DND-41 (cell line): ENCODE data around the gene GPR39.

ENCODE experiments used
- ATAC-seq: fragments of 200-7000 bp; cut with Tn5 transposase; 3 replicates; pipeline ENCODE4 v1.9.1; 2021; ENCODE audit warnings: low read depth; ENCODE audit not compliant: insufficient read depth
- DNase-seq: peaks from one replicate; pipeline ENCODE4 v3.0.0-alpha.2; 2020
- H2AFZ ChIP-seq: 2 replicates; pipeline ENCODE4 v1.6.0; 2012; ENCODE audit warnings: low read depth, low read length
- H3K27ac ChIP-seq: 2 replicates; pipeline ENCODE4 v1.5.1; 2012; ENCODE audit warnings: low read length, inconsistent platforms
- H3K27me3 ChIP-seq: fragments of 200-600 bp; sonication (generic); 2 replicates; pipeline ENCODE4 v1.6.0; 2012; ENCODE audit warnings: low read length, mild to moderate bottlenecking, inconsistent platforms; ENCODE audit not compliant: insufficient read depth, poor library complexity
- H3K36me3 ChIP-seq: 2 replicates; pipeline ENCODE4 v1.5.1; 2012; ENCODE audit warnings: low read length, inconsistent platforms; ENCODE audit not compliant: insufficient read depth
- H3K4me1 ChIP-seq: 2 replicates; pipeline ENCODE4 v1.5.1; 2012; ENCODE audit warnings: mild to moderate bottlenecking, low read length; ENCODE audit not compliant: insufficient read depth
- H3K4me2 ChIP-seq: 2 replicates; pipeline ENCODE4 v1.6.0; 2012; ENCODE audit warnings: mild to moderate bottlenecking, moderate library complexity, low read length, inconsistent platforms; ENCODE audit not compliant: insufficient read depth
- H3K4me3 ChIP-seq, 2 experiments: fragments of 200-600 bp in 1 of 2; shearing (Covaris generic) in 1 of 2; 2 replicates each; pipeline ENCODE4 v1.5.1; 2012 to 2016; ENCODE audit warnings: inconsistent platforms in 2 of 2, low read length in 2 of 2, mild to moderate bottlenecking in 2 of 2, low read depth in 1 of 2, moderate library complexity in 1 of 2
- H3K79me2 ChIP-seq: 2 replicates; pipeline ENCODE4 v1.6.0; 2012; ENCODE audit warnings: low read length, inconsistent platforms; ENCODE audit not compliant: insufficient read depth
- H3K9ac ChIP-seq: 2 replicates; pipeline ENCODE4 v1.6.0; 2012; ENCODE audit warnings: low read depth, mild to moderate bottlenecking, inconsistent platforms, low read length, moderate library complexity
- H3K9me3 ChIP-seq: 2 replicates; pipeline ENCODE4 v1.5.1; 2012; ENCODE audit warnings: low read length, moderate library complexity, mild to moderate bottlenecking, inconsistent platforms; ENCODE audit not compliant: insufficient read depth, severe bottlenecking
- H4K20me1 ChIP-seq: 2 replicates; pipeline ENCODE4 v1.6.0; 2012; ENCODE audit warnings: low read length; ENCODE audit not compliant: insufficient read depth
- CTCF ChIP-seq: IDR thresholded peaks from 2 replicates; pipeline ENCODE4 v1.5.1; 2012; ENCODE audit warnings: borderline replicate concordance, low read length, moderate library complexity, mild to moderate bottlenecking; ENCODE audit not compliant: poor library complexity, severe bottlenecking; ENCODE audit errors: extremely low read depth
- EZH2 ChIP-seq: IDR thresholded peaks from 3 replicates; pipeline ENCODE4 v1.6.1; 2012; ENCODE audit warnings: borderline replicate concordance, low read depth, mild to moderate bottlenecking, moderate library complexity, low read length, inconsistent platforms; ENCODE audit not compliant: severe bottlenecking

The GPR39 gene

GRCh38 chr2:132584976-132585817 is 168.6 kb downstream of the GPR39 start:
- ATAC-seq (no peak), DNase-seq (no peak)
- Histone ChIP-seq H3K4me1 (no peaks in the 10 kb centered on the region), H4K20me1 (no peaks in the 10 kb centered on the region), H2AFZ (no peak overlapping the region), H3K27ac (no peak overlapping the region), H3K9me3 (no peaks in the 10 kb centered on the region), H3K4me3 (no peak overlapping the region), H3K79me2 (no peaks in the 10 kb centered on the region), H3K27me3 (no peaks in the 10 kb centered on the region), H3K4me2 (no peak overlapping the region), H3K36me3 (no peaks in the 10 kb centered on the region), H3K9ac (no peak overlapping the region)
- no peak for TF ChIP-seq CTCF
- TF ChIP-seq EZH2, result no peak

GRCh38 chr2:132586101-132586511 is 169.5 kb downstream of the GPR39 start:
- DNase-seq, result no peak
- Histone ChIP-seq H4K20me1 (no peaks in the 10 kb centered on the region), H3K27ac (no peak overlapping the region), H3K27me3 (no peaks in the 10 kb centered on the region), H3K79me2 (no peaks in the 10 kb centered on the region), H3K4me1 (no peaks in the 10 kb centered on the region), H3K4me3 (no peak overlapping the region), H2AFZ (no peak overlapping the region), H3K9me3 (no peaks in the 10 kb centered on the region), H3K9ac (no peak overlapping the region), H3K4me2 (no peak overlapping the region), H3K36me3 (no peaks in the 10 kb centered on the region)
- ATAC-seq, result no peak
- TF ChIP-seq CTCF (no peak), EZH2 (no peak)

GRCh38 chr2:132586835-132587234 is 170.2 kb downstream of the GPR39 start:
- no peaks in the 10 kb centered on the region for H3K4me1 ChIP-seq
- no peak for DNase-seq
- H3K27ac ChIP-seq, result no peak overlapping the region
- H3K4me3 ChIP-seq, result no peak overlapping the region
- H3K9me3 ChIP-seq, result no peaks in the 10 kb centered on the region
- no peak overlapping the region for H2AFZ ChIP-seq
- no peaks in the 10 kb centered on the region for H3K79me2 ChIP-seq
- no peak for ATAC-seq
- H3K4me2 ChIP-seq, result no peak overlapping the region
- TF ChIP-seq EZH2 (no peak), CTCF (no peak)
- no peaks in the 10 kb centered on the region for H3K36me3 ChIP-seq
- no peak overlapping the region for H3K9ac ChIP-seq
- H3K27me3 ChIP-seq, result no peaks in the 10 kb centered on the region
- H4K20me1 ChIP-seq, result no peaks in the 10 kb centered on the region
